Tibial nerve (tissue), 4 donors: ENCODE measurements around the gene C5AR2. TPM values are rescaled to one million over a fixed set of nuclear protein-coding genes. Genes with fewer than 3 reads are reported as not detected.

ENCODE experiments used
- DNase-seq, 2 donors: peaks; one replicate each; pipeline ENCODE4 v3.0.0-alpha.2; 2019; ENCODE audit warnings: low spot score in 2 of 2
- H3K27ac ChIP-seq, 4 donors: fragments of 200-600 bp; sonication (generic) in 3 of 4; one replicate each; pipeline ENCODE4 v1.5.1; 2017 to 2019; ENCODE audit warnings: mild to moderate bottlenecking in 1 of 4
- H3K27me3 ChIP-seq, 2 donors: fragments of 200-600 bp; sonication (generic) in 1 of 2; one replicate each; pipeline versions ENCODE4 v1.5.1 to v1.6.0; 2017 to 2019
- H3K36me3 ChIP-seq, 3 donors: fragments of 200-600 bp; sonication (generic); one replicate each; pipeline ENCODE4 v1.5.1; 2018 to 2019
- H3K4me1 ChIP-seq, 4 donors: fragments of 200-600 bp; sonication (generic) in 3 of 4; one replicate each; pipeline ENCODE4 v1.5.1; 2017 to 2019
- H3K4me3 ChIP-seq, 4 donors: fragments of 200-600 bp; sonication (generic) in 3 of 4; one replicate each; pipeline ENCODE4 v1.5.1; 2017 to 2019; ENCODE audit warnings: mild to moderate bottlenecking in 1 of 4, moderate library complexity in 1 of 4
- H3K9me3 ChIP-seq, 4 donors: fragments of 200-600 bp; sonication (generic) in 3 of 4; one replicate each; pipeline ENCODE4 v1.5.1; 2017 to 2019
- CTCF ChIP-seq, 5 experiments: fragments of 200-600 bp in 3 of 5; fragments of 450-650 bp in 2 of 5; sonication (generic) in 3 of 5; IDR thresholded peaks; one replicate each; pipeline ENCODE4 v1.5.1; 2016 to 2019; ENCODE audit warnings: antibody characterized with exemption in 5 of 5, mild to moderate bottlenecking in 3 of 5, moderate library complexity in 2 of 5
- EP300 ChIP-seq, 2 donors: sonication (generic); formaldehyde crosslinking; IDR thresholded peaks; one replicate each; pipeline ENCODE4 v1.6.1; 2017; ENCODE audit warnings: antibody characterized with exemption in 2 of 2, mild to moderate bottlenecking in 1 of 2
- POLR2A ChIP-seq, 2 donors: fragments of 450-650 bp; IDR thresholded peaks; one replicate each; pipeline ENCODE4 v1.6.1; 2017; ENCODE audit warnings: antibody characterized with exemption in 2 of 2, mild to moderate bottlenecking in 2 of 2, moderate library complexity in 2 of 2
- WGBS, 2 donors: methylation state at CpG; one replicate each; pipeline ENCODE4 v1.1.5; 2018; 5-methylcytosine and 5-hydroxymethylcytosine counted together
- total RNA-seq, 4 donors: library from RNA; depleted of rRNA; stranded (reverse); fragments of >200 nt; gene quantifications; one replicate each; pipeline ENCODE4 v1.1.0, GENCODE V29; 2016

Gene C5AR2
- total RNA-seq, 4 donors from 2014 or later: 1.5 to 11.0 (median 4.7) TPM

DNA sequence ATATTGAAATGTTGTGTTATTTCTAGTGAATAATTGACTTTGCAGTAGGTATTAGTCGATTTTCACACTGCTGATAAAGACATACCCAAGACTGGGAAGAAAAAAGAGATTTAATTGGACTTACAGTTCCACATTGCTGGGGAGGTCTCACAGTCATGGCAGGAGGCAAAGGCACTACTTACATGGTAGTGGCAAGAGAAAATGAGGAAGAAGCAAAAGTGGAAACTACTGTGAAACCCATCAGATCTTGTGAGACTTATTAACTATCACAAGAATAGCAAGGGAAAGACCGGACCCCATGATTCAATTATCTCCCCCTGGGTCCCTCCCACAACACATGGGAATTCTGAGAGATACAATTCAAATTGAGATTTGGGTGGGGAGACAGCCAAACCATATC lies 9.9 kb upstream of the C5AR2 start:
- no peaks in the 10 kb centered on the region for H3K36me3 ChIP-seq
- 71 to 79% methylated on average over 2 of the region's 2 CpGs for WGBS, 2 donors
- DNase-seq: no peak
- peaks cover 0 to 23% of the 10 kb centered on the region in 2 donors for H3K27me3 ChIP-seq
- peak overlapping the region in 1 of 4 donors; percentile 10 for H3K4me3 ChIP-seq
- H3K27ac ChIP-seq: peak overlapping the region in 1 of 4 donors; percentile 41
- H3K9me3 ChIP-seq: peaks cover 0 to 6% (median 0%) of the 10 kb centered on the region in 4 donors
- TF ChIP-seq EP300 (IDR thresholded peaks at IDR 0.05) (peak in 1 of 2 donors; percentile 38), POLR2A (IDR thresholded peaks at IDR 0.05) (no peak), CTCF (IDR thresholded peaks at IDR 0.05) (no peak)
- H3K4me1 ChIP-seq: no peaks in the 10 kb centered on the region

- no peaks in the 10 kb centered on the region for H3K4me1 ChIP-seq
- peak overlapping the region in 1 of 4 donors; percentile 30 for H3K4me3 ChIP-seq
- WGBS, 2 donors: 66 to 72% methylated on average over 8 of the region's 8 CpGs
- H3K27me3 ChIP-seq: peaks cover 0 to 23% of the 10 kb centered on the region in 2 donors
- H3K9me3 ChIP-seq: peaks cover 0 to 6% (median 0%) of the 10 kb centered on the region in 4 donors
- TF ChIP-seq EP300 (IDR thresholded peaks at IDR 0.05) (no peak), CTCF (IDR thresholded peaks at IDR 0.05) (no peak), POLR2A (IDR thresholded peaks at IDR 0.05) (no peak)
- peak overlapping the region in 2 of 4 donors; percentile 63 to 72 for H3K27ac ChIP-seq
- no peak for DNase-seq
- H3K36me3 ChIP-seq: no peaks in the 10 kb centered on the region
Measured at GRCh38 chr19:47323409-47323808, 8.6 kb upstream of the C5AR2 start.

DNA sequence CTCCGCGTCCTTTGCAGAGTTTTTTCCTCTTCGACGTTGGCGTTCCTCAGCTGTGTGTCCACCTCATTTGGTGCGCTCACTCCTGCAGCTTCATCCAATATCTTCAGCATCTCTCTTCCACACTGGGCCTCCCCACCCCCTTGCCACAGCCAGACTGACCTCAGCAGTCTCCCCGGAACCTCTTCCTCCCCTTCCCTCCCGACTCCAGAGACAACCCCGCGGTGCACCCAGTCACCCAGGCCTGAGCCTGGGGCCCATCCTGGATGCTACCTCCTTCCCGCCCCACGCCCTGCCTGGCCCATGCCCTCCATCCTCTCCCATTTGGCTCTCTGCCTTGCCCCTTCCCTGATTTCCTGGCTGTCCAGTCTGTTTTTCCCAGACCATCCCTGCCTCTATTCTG lies 8.1 kb upstream of the C5AR2 start:
- peak overlapping the region in 3 of 4 donors; percentile 34 to 72 (median 63) for H3K27ac ChIP-seq
- H3K4me1 ChIP-seq: no peaks in the 10 kb centered on the region
- WGBS, 2 donors: 77% methylated on average over 12 of the region's 12 CpGs
- peak overlapping the region in 1 of 4 donors; percentile 30 for H3K4me3 ChIP-seq
- TF ChIP-seq EP300 (IDR thresholded peaks at IDR 0.05) (no peak), POLR2A (IDR thresholded peaks at IDR 0.05) (no peak), CTCF (IDR thresholded peaks at IDR 0.05) (no peak)
- no peak for DNase-seq
- H3K36me3 ChIP-seq: no peaks in the 10 kb centered on the region
- peaks cover 0 to 18% of the 10 kb centered on the region in 2 donors for H3K27me3 ChIP-seq
- H3K9me3 ChIP-seq: peaks cover 0 to 6% (median 0%) of the 10 kb centered on the region in 4 donors

- Histone ChIP-seq H3K9me3 (peaks cover 0 to 6% (median 0%) of the 10 kb centered on the region in 4 donors), H3K4me1 (no peaks in the 10 kb centered on the region), H3K27me3 (peaks cover 0 to 16% of the 10 kb centered on the region in 2 donors), H3K4me3 (peak overlapping the region in 1 of 4 donors; percentile 30), H3K27ac (peak overlapping the region in 1 of 4 donors; percentile 72), H3K36me3 (no peaks in the 10 kb centered on the region)
- 48 to 62% methylated on average over 9 of the region's 9 CpGs for WGBS, 2 donors
- peak; percentile 65 to 84 for TF ChIP-seq EP300 (IDR thresholded peaks at IDR 0.05)
- TF ChIP-seq CTCF (IDR thresholded peaks at IDR 0.05): no peak
- peak in 1 of 2 donors; percentile 50 for DNase-seq
Measured at GRCh38 chr19:47324502-47324901, 7.5 kb upstream of the C5AR2 start.

- no peak for DNase-seq
- 17 to 22% methylated on average over 9 of the region's 9 CpGs for WGBS, 2 donors
- Histone ChIP-seq H3K27me3 (peaks cover 0 to 1% of the 10 kb centered on the region in 2 donors), H3K4me1 (peaks cover 0 to 5% (median 0%) of the 10 kb centered on the region in 4 donors), H3K27ac (peak overlapping the region in 2 of 4 donors; percentile 64 to 72), H3K36me3 (no peaks in the 10 kb centered on the region), H3K4me3 (no peak overlapping the region), H3K9me3 (no peaks in the 10 kb centered on the region)
- TF ChIP-seq CTCF (IDR thresholded peaks at IDR 0.05): no peak
- peak; percentile 84 to 85 for TF ChIP-seq EP300 (IDR thresholded peaks at IDR 0.05)
Measured at GRCh38 chr19:47330466-47330869, 1.5 kb upstream of the C5AR2 start.
